Heart left ventricle (tissue), 13 donors: Measurements from ENCODE around the gene IFT122.

ENCODE experiments used
- CTCF ChIP-seq, 12 donors: fragments of 200-600 bp; sonication (generic) in 4 of 12; IDR thresholded peaks; one replicate each; pipeline versions ENCODE4 v1.5.0 to v1.8.0; 2018 to 2022; ENCODE audit warnings: antibody characterized with exemption in 12 of 12, mild to moderate bottlenecking in 5 of 12
- POLR2A ChIP-seq, 2 donors: fragments of 450-650 bp; IDR thresholded peaks; one replicate each; pipeline ENCODE4 v1.6.1; 2017; ENCODE audit warnings: antibody characterized with exemption in 2 of 2, mild to moderate bottlenecking in 2 of 2, moderate library complexity in 2 of 2
- donor health status: ischemic (EF 13 %, LVEDD 7.1; RV severe dilation, severe dysfunction).
- donor health status: DM: no; HTN: yes; CAD: no.
- donor health status: DM: no; HTN: no; CAD: no.
- donor health status: ischemic (EF 25% LVEDD 6.9; RV normal size, moderate dysfunction).
- donor health status: ischemic (EF 25% LVEDD 5.7; RV mildly dilated, moderate dysfunction).
- donor health status: ischemic (EF 35%, LVEDD 5.7; RV mildly dilated, moderate dysfunction).
- donor health status: nonischemic (EF 11% LVEDD 7.7; RV severe dilation, severe dysfunction).
- donor health status: DM: yes; HTN: yes; CAD: no.
- donor health status: PGD.
- donor health status: ischemic (EF 29% LVEDD 5.4; RV normal size, mild dysfunction).
- donor health status: nonischemic (EF 23%, LVEDD 6.1; RV moderate dilation, normal function).

DNA sequence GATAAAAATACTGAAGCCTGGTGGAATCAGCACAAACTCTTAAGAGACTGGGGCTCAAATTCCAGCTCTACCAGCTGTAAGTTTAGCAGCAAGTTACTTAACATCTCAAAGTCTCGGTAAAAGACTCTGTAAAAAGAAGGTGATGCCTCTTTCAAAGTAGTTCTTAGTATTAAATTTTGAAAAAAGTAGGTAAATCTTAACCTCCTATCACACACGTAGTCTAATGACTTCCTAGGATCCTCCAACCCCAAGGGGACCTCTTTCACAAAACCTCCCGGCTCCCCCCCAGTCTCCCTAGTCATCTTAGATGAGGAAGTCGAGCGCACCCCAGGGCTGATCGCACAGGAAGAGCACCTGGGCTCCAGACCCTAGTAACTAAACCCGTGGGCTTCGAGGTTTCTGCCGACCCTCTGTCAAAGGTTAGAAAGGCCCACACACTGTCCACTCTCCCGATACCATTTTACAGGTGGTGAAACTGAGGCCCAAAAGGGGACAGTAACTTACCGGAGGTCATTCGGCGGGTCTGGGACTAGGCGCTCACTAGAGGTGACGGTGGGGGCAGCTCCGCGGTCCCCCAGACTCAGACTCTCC, 703 bp upstream of the IFT122 start:
- no peak for TF ChIP-seq CTCF (IDR thresholded peaks at IDR 0.05)
- TF ChIP-seq POLR2A (IDR thresholded peaks at IDR 0.05) = no peak
